ENCODE measurements around the gene FAM120B.

DNA sequence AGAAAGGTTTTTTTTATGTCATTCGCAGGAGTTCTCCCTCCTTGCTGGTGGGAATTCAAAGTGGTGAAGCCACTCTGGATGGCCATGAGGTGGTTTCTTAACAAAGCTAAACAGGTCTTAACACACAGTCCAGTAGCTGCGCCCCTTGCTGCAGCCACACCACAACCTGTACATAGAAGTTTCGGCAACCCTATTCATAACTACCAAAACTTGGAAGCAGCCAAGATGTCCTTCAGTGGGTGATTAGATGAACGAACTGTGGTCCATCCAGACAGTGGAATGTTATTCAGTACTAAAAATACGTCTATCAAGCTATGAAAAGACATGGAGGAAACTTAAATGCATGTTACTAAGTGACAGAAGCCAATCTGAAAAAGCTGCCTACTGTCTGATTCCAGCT, 78.9 kb downstream of the FAM120B start:
- TF ChIP-seq, protein P1, sequence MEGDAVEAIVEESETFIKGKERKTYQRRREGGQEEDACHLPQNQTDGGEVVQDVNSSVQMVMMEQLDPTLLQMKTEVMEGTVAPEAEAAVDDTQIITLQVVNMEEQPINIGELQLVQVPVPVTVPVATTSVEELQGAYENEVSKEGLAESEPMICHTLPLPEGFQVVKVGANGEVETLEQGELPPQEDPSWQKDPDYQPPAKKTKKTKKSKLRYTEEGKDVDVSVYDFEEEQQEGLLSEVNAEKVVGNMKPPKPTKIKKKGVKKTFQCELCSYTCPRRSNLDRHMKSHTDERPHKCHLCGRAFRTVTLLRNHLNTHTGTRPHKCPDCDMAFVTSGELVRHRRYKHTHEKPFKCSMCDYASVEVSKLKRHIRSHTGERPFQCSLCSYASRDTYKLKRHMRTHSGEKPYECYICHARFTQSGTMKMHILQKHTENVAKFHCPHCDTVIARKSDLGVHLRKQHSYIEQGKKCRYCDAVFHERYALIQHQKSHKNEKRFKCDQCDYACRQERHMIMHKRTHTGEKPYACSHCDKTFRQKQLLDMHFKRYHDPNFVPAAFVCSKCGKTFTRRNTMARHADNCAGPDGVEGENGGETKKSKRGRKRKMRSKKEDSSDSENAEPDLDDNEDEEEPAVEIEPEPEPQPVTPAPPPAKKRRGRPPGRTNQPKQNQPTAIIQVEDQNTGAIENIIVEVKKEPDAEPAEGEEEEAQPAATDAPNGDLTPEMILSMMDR (IDR thresholded peaks at IDR 0.05; ENCODE audit: poor library complexity, severe bottlenecking), result no peak
- TF ChIP-seq SMC3 (conservative IDR thresholded peaks at IDR 0.05; ENCODE audit: poor library complexity), result no peak
